Esophagus muscularis mucosa (tissue), 3 donors: ENCODE data around the gene COPE.

Source experiments
- CTCF ChIP-seq, 3 experiments: fragments of 200-600 bp in 2 of 3; fragments of 450-650 bp in 1 of 3; sonication (generic) in 2 of 3; IDR thresholded peaks; one replicate each; pipeline ENCODE4 v1.5.1; 2017 to 2019; ENCODE audit warnings: antibody characterized with exemption in 3 of 3, mild to moderate bottlenecking in 2 of 3, moderate library complexity in 1 of 3
- POLR2A ChIP-seq: fragments of 450-650 bp; IDR thresholded peaks from one replicate; pipeline ENCODE4 v1.6.1; 2017; ENCODE audit warnings: antibody characterized with exemption, moderate library complexity, mild to moderate bottlenecking, low read depth

- TF ChIP-seq CTCF (IDR thresholded peaks at IDR 0.05), result no peak
- TF ChIP-seq POLR2A, result no peak
Observed at GRCh38 chr19:18919900-18920214, 670 bp upstream of the COPE start.
